ENCODE measurements around the gene SMAD6.
A peak's percentile ranks its signal among the peaks of the same experiment; 100 is the strongest.

Gene SMAD6

GRCh38 chr15:66798426-66799061 lies 96.5 kb downstream of the SMAD6 start:
- DNase-seq (ENCODE audit: low spot score): no peak

- DNase-seq (ENCODE audit: low spot score): no peak
Measured at GRCh38 chr15:66799242-66799641, 97.2 kb downstream of the SMAD6 start.

GRCh38 chr15:66800584-66801235 lies 98.7 kb downstream of the SMAD6 start:
- no peak for DNase-seq (ENCODE audit: low spot score)

GRCh38 chr15:66801266-66801665 lies 99.2 kb downstream of the SMAD6 start:
- no peak for DNase-seq (ENCODE audit: low spot score)

- DNase-seq (ENCODE audit: low spot score): no peak
Measured at GRCh38 chr15:66802025-66803001, 100.3 kb downstream of the SMAD6 start.

GRCh38 chr15:66803182-66803729 lies 101.2 kb downstream of the SMAD6 start:
- DNase-seq (ENCODE audit: low spot score): peak; percentile 73

- no peak for DNase-seq (ENCODE audit: low spot score)
Measured at GRCh38 chr15:66803749-66804148, 101.7 kb downstream of the SMAD6 start.

GRCh38 chr15:66805202-66805885 lies 103.3 kb downstream of the SMAD6 start:
- no peak for DNase-seq (ENCODE audit: low spot score)

- no peak for DNase-seq (ENCODE audit: low spot score)
Measured at GRCh38 chr15:66808181-66808824, 106.3 kb downstream of the SMAD6 start.

GRCh38 chr15:66809664-66810063 lies 107.6 kb downstream of the SMAD6 start:
- DNase-seq (ENCODE audit: low spot score): no peak

- DNase-seq (ENCODE audit: low spot score): no peak
Measured at GRCh38 chr15:66815318-66815717, 113.3 kb downstream of the SMAD6 start.

- DNase-seq (ENCODE audit: low spot score): no peak
Measured at GRCh38 chr15:66816201-66816600, 114.2 kb downstream of the SMAD6 start.

- DNase-seq (ENCODE audit: low spot score): no peak
Measured at GRCh38 chr15:66819084-66819483, 117.0 kb downstream of the SMAD6 start.

GRCh38 chr15:66820481-66821176 lies 118.6 kb downstream of the SMAD6 start:
- no peak for DNase-seq (ENCODE audit: low spot score)

- no peak for DNase-seq (ENCODE audit: low spot score)
Measured at GRCh38 chr15:66821307-66821706, 119.3 kb downstream of the SMAD6 start.

- DNase-seq (ENCODE audit: low spot score): no peak
Measured at GRCh38 chr15:66822114-66822513, 120.1 kb downstream of the SMAD6 start.

GRCh38 chr15:66822576-66822975 lies 120.5 kb downstream of the SMAD6 start:
- no peak for DNase-seq (ENCODE audit: low spot score)

GRCh38 chr15:66823601-66824000 lies 121.6 kb downstream of the SMAD6 start:
- no peak for DNase-seq (ENCODE audit: low spot score)

- no peak for DNase-seq (ENCODE audit: low spot score)
Measured at GRCh38 chr15:66824424-66824823, 122.4 kb downstream of the SMAD6 start.

- DNase-seq (ENCODE audit: low spot score): no peak
Measured at GRCh38 chr15:66825139-66825538, 123.1 kb downstream of the SMAD6 start.

- DNase-seq (ENCODE audit: low spot score): no peak
Measured at GRCh38 chr15:66825731-66826130, 123.7 kb downstream of the SMAD6 start.

Data from COLO829 (cell line).